ENCODE results near the gene DNLZ. TPM values are rescaled to one million over a fixed set of nuclear protein-coding genes. Genes with fewer than 3 reads are reported as not detected.

Gene DNLZ
- polyA plus RNA-seq, 3 donors, result 10.3 to 14.7 (median 14.6) TPM

GRCh38 chr9:136339958-136340310 lies 23.6 kb downstream of the DNLZ start:
- DNase-seq (ENCODE audit: extremely low read depth in 1 of 11, low read depth in 9 of 11, low spot score in 4 of 11), result no peak

DNA sequence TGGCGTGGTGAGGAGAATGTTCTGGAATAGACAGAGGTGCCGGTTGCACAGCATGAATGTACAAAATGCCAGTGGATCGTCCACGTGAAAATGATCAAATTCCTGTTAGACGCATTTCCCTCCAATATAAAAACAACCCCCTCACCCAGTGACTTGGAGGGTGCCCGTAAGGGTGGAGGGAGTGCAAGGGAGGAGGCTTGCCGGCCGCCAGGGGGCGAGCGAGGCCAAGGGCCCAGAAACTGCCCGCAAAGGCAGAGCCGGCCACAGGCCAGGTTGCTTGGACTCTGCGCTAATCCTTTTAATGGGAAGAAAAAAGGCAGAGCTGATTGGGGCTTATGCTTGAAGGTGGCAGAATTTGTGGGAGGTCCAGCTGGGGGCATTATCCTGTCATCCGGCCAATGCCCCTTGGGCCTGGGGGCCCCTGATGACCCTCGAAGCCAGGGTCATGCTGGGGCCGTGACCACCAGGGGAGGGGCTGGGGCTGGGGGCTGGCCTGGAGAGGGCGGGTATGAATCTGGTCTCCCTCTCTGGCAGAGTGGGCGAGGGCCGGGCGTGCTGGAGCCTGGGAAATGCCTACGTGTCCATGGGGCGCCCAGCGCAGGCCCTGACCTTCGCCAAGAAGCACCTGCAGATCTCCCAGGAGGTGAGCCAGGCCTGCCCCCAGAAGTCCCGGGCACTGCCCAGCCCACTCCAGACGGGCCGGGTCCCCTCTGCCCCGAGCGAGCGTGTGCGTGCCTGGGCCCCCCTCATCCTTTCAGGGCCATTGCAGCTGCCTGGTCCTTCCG lies 24.2 kb downstream of the DNLZ start:
- no peak for DNase-seq (ENCODE audit: extremely low read depth in 1 of 11, low read depth in 9 of 11, low spot score in 4 of 11)

- no peak for DNase-seq (ENCODE audit: extremely low read depth in 1 of 11, low read depth in 9 of 11, low spot score in 4 of 11)
Measured at GRCh38 chr9:136338511-136338910, 25.0 kb downstream of the DNLZ start.

DNA sequence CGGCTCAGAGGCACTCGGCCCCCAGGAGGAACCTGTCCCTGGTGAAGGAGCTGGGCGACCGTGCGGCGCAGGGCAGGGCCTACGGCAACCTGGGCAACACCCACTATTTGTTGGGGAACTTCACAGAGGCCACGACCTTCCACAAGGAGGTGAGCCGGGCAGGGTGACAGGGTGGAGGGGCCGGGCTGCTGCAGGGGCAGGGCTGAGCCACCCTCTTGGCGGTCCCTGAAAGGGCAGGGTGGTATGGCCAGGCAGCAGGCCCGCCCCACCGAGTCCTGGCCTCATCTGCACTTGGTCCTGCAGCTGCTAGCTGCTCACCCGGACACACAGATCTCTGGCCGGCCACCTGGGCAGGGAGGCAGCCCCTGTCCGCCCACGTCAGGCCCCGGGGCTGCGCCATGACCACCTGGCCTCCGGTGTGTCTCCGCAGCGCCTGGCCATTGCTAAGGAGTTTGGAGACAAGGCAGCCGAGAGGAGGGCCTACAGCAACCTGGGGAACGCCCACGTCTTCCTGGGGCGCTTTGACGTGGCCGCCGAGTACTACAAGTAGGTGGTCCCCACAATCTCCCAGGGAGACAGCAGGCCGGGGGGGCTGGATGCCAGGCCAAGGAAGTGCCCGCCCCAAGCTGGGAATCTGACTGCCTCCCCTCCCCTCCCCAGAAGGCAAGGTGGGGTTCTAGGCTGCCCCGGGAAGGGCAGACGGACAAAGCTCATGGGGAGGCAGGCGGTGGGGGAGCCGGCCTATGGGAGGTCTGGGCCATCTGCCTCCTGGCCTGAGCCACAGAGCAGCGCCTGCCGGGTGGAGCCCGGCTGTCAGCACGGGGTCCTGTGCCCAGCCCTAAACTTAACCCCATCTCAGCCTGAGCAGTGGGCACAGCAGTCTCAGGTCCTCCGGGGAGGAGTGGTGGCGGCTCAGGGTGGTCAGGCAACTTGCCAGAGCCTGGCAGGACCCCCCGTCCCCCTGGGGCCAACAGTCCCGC lies 25.8 kb downstream of the DNLZ start:
- no peak for DNase-seq (ENCODE audit: extremely low read depth in 1 of 11, low read depth in 9 of 11, low spot score in 4 of 11)

DNA sequence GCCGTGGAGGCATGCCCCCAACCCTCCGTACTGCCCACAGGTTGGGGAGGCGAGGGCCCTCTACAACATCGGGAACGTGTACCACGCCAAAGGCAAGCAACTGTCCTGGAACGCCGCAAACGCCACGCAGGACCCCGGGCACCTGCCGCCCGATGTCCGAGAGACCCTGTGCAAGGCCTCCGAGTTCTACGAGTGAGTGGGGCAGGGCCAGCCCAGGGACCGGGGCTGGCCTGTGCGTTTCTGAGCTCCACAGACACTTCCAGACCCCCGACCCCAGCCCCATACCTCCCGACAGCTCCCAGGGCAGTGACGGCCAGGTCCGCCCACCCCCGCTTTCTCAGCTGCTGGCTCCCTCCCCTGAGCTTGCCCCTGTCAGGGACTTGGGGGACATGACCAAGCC lies 26.7 kb downstream of the DNLZ start:
- DNase-seq (ENCODE audit: extremely low read depth in 1 of 11, low read depth in 9 of 11, low spot score in 4 of 11), result no peak

DNA sequence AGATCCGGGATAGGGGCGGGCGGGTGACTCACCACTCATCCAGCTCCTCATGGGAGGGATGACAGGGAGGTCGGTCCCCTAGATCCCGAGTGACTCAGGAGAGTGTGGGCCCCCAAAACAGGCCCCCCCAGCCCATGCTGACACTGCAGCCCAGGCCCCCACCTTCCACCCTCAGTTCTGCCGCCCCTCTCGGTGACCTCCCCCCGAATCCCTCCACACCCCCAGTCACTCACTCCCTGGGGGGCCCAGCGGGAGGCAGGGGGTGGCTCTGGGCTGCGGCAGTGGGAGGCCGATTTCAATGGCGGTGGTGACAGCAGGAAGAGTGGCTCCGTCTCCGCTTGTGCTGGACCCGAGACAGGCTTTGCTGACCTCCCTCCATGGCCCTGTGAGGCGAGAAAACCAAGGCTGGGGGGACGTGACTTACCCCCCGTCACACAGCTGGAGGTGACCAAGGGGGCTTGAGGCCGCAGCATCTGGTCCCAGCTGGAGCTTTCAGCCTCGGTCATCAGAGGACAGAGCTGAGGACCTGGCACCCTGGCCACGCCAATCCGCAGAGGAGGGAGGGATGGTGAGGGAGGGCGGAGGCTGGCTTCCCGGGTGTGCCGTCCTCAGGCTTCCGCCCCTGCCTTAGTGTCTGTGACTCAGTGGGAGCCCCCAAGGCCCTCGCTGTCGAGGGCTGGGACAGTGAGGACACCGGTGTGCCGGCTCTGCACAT lies 27.2 kb downstream of the DNLZ start:
- no peak for DNase-seq (ENCODE audit: extremely low read depth in 1 of 11, low read depth in 9 of 11, low spot score in 4 of 11)

DNA sequence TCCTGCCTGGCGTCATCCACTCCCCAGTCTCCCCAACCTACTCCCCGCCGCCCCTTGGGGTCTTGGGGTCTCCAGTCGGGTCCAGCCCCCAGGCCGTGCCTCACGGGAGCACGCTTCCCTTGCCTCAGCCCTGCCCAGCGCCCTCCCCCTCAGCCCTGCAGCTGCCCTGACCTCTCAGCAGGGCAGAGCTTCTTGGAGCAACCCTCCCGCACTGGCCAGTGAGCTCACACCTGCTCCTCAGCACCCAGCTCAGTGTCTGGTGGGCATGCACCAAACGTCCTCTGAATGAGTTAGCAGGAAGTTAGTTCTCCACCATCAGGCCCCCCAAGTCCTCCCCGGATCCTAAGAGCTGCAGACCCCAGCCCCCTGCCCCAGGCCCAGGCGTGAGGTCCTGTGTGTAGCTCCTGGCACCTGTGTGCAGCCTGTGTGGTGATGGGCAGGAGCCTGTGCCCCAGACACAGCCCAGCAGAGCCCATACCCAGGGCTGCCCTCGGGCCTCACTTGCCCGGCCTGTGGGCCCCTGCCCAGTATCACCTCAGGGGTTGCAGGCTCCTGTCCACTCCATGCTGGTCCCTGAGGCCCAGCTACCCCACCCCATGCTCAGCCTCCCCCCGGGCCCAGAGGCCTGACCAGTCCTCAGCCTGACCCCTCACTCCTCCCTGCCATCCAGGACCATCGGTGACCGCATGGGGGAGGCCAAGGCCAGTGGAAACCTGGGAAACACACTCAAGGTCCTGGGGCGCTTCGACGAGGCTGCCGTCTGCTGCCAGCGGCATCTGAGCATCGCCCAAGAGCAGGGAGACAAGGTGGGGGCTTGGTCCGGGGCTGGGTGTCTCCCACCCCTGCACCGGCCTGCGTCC lies 28.0 kb downstream of the DNLZ start:
- no peak for DNase-seq (ENCODE audit: extremely low read depth in 1 of 11, low read depth in 9 of 11, low spot score in 4 of 11)

GRCh38 chr9:136334541-136334940 lies 29.0 kb downstream of the DNLZ start:
- no peak for DNase-seq (ENCODE audit: extremely low read depth in 1 of 11, low read depth in 9 of 11, low spot score in 4 of 11)

GRCh38 chr9:136333486-136333885 lies 30.1 kb downstream of the DNLZ start:
- no peak for DNase-seq (ENCODE audit: extremely low read depth in 1 of 11, low read depth in 9 of 11, low spot score in 4 of 11)

GRCh38 chr9:136333045-136333444 lies 30.5 kb downstream of the DNLZ start:
- no peak for DNase-seq (ENCODE audit: extremely low read depth in 1 of 11, low read depth in 9 of 11, low spot score in 4 of 11)

DNA sequence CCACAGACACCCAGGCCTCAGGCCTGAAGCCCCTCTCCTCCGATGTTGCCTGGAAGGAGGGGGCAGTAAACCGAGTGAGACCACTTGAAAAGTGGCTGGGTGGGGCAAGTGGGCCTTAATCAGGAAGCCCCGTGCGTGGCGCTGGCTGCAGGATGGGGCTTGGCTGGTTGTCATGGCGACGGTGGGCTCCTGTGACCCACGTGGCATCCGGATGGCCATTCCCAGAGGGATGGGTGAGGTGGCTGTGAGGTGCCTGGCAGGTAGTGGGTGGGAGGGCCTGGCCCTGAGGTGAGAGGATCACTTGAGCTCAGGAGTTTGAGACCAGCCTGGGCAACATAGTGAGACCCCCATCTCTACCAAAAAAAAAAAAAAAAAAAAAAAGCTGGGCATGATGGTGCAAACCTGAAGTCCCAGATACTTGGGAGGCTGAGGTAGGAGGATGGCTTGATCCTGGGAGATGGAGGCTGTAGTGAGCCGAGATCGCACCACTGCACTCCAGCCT lies 31.0 kb downstream of the DNLZ start:
- DNase-seq (ENCODE audit: extremely low read depth in 1 of 11, low read depth in 9 of 11, low spot score in 4 of 11), result no peak

DNA sequence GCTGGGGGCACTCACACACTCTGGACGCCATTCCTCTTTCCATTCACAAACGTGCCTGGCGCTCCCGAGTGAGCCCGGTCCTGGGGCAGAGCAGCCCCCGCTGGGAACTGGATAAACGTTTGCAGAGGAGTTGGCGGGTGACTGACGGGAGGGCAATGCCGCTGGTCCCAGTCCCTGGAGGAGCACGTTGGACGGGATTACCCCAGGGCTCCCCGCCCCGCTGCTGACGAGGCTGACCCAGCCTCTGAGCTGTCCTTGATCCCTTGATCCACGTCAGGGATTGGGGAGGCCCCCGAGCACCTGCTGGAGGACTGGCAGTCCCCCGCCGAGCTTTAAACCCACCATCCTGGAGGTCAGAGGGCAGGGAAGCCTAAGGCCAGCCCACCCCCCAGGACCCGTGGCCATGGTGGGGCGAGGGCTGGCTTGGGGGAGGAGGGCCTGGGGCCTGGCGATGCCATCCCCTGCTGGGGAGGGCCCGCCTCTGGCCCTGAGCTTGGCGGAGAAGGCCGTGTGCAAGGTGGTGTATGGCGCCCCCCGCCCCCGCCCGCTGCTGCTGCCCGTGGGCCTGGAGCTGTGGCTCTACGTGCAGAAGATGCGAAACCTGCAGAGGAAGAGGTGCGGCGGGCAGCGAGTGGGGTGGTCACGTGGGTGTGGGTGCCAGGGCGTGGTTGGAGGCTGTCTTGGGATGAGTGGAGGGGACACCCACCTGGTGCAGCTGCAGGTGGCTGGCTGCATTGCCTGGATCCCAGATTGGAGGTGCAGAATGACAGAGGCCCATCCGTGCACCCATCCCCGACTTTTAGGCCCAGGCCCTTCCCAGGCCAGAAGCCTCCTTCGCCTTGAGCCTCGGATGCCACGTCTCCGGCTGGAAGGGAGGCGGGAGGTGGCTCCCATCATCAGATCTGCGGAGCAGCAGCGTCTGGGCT lies 31.7 kb downstream of the DNLZ start:
- no peak for DNase-seq (ENCODE audit: extremely low read depth in 1 of 11, low read depth in 9 of 11, low spot score in 4 of 11)

GRCh38 chr9:136331030-136331429 lies 32.5 kb downstream of the DNLZ start:
- DNase-seq (ENCODE audit: extremely low read depth in 1 of 11, low read depth in 9 of 11, low spot score in 4 of 11), result no peak

DNA sequence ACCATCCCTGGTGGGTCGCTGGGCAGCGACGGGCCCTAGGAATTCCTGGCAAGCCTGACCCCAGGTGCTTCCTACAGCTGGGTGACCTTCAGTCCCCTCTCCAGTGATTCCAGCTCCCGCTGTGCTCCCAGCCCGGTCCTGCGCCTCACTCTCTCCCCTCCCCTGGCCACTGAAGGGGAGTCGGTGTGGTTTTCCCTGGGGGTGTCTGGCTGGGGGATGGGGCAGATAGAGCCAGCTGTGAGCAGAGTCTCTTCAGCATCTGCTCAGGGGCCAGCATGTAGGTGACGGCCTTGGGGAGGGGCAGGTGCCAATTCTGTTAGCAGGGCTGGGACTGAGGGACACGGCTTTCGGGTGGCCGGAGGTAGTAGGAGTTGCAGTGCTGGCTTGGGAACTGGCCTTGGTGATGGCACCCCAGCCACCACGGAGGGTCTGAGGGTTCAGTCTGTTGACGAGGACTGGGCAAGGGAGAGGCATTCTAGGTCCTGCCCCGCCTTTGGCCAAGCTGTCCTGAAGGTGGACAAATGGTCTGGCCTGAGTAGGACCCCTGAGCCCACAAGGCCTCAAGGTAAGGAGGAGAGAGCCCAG lies 33.0 kb downstream of the DNLZ start:
- no peak for DNase-seq (ENCODE audit: extremely low read depth in 1 of 11, low read depth in 9 of 11, low spot score in 4 of 11)

GRCh38 chr9:136329636-136330405 lies 33.7 kb downstream of the DNLZ start:
- no peak for DNase-seq (ENCODE audit: extremely low read depth in 1 of 11, low read depth in 9 of 11, low spot score in 4 of 11)

DNA sequence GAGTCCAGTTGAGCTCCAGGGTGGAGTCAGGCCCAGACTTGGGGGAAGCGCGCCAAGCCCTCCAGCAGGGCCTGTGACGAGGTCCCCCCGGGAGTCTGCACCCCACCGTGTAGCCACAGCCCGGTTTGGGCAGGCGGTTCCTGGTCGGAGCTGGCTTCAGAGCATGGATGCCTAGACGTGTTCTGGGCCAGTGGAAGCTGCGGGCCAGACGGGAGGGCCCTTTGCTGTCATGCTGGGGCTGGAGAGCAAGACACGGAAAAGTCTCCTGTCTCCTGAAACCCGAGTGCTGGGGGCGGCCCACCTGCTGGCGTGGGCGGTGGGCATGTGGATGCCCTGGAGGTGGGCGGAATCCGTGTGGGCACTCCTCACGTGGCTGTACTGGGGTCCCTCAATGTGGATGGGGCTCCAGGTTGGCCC lies 34.3 kb downstream of the DNLZ start:
- no peak for DNase-seq (ENCODE audit: extremely low read depth in 1 of 11, low read depth in 9 of 11, low spot score in 4 of 11)
